Mesendoderm (in vitro differentiated cells): Measurements from ENCODE around the gene DGKI. TPM values are rescaled to one million over a fixed set of nuclear protein-coding genes. Genes with fewer than 3 reads are reported as not detected.

Source experiments
- DNase-seq: peaks from one replicate; pipeline ENCODE4 v3.0.0; 2013
- H2AK5ac ChIP-seq: 2 replicates; pipeline ENCODE4 v1.6.1; 2013; ENCODE audit warnings: low read length, inconsistent platforms
- H2BK120ac ChIP-seq: 2 replicates; pipeline ENCODE4 v1.6.1; 2013; ENCODE audit warnings: low read depth, mild to moderate bottlenecking, low read length, moderate library complexity, mixed read lengths
- H2BK15ac ChIP-seq: replicated peaks from 2 replicates; pipeline ENCODE4 v1.6.1; 2013; ENCODE audit warnings: low read depth, mild to moderate bottlenecking, moderate library complexity
- H2BK5ac ChIP-seq: 2 replicates; pipeline ENCODE4 v1.6.1; 2013; ENCODE audit warnings: low read length, inconsistent platforms
- H3K18ac ChIP-seq: 2 replicates; pipeline ENCODE4 v1.6.1; 2013; ENCODE audit warnings: mild to moderate bottlenecking, low read length, mixed read lengths
- H3K23ac ChIP-seq: one replicate; pipeline ENCODE4 v1.6.1; 2013; ENCODE audit warnings: low read length
- H3K27ac ChIP-seq: 2 replicates; pipeline ENCODE4 v1.5.1; 2013; ENCODE audit warnings: low read depth, mild to moderate bottlenecking, inconsistent platforms, low read length, moderate library complexity
- H3K27me3 ChIP-seq: 2 replicates; pipeline ENCODE4 v1.6.1; 2013; ENCODE audit warnings: low read length, control low read depth, mild to moderate bottlenecking, inconsistent platforms; ENCODE audit not compliant: insufficient read depth, poor library complexity
- H3K36me3 ChIP-seq: 2 replicates; pipeline ENCODE4 v1.6.1; 2013; ENCODE audit warnings: low read length, inconsistent platforms; ENCODE audit not compliant: control insufficient read depth, insufficient read depth
- H3K4ac ChIP-seq: one replicate; pipeline ENCODE4 v1.6.1; 2013; ENCODE audit warnings: low read depth, mild to moderate bottlenecking, low read length, moderate library complexity
- H3K4me1 ChIP-seq: 2 replicates; pipeline ENCODE4 v1.6.1; 2013; ENCODE audit warnings: low read depth, low read length, inconsistent platforms; ENCODE audit not compliant: control insufficient read depth
- H3K4me2 ChIP-seq: 2 replicates; pipeline ENCODE4 v1.6.1; 2013; ENCODE audit warnings: low read length
- H3K4me3 ChIP-seq: 2 replicates; pipeline ENCODE4 v1.5.1; 2013; ENCODE audit warnings: mild to moderate bottlenecking, low read length
- H3K56ac ChIP-seq: one replicate; pipeline ENCODE4 v1.6.1; 2013; ENCODE audit warnings: low read length
- H3K79me1 ChIP-seq: 2 replicates; pipeline ENCODE4 v1.6.1; 2013; ENCODE audit warnings: low read length, inconsistent platforms
- H3K79me2 ChIP-seq: 2 replicates; pipeline ENCODE4 v1.6.1; 2013; ENCODE audit warnings: mild to moderate bottlenecking, low read length; ENCODE audit not compliant: control insufficient read depth, insufficient read depth
- H3K9ac ChIP-seq: 2 replicates; pipeline ENCODE4 v1.6.1; 2013; ENCODE audit warnings: low read length, inconsistent platforms
- H4K5ac ChIP-seq: one replicate; pipeline ENCODE4 v1.6.1; 2013; ENCODE audit warnings: low read length
- H4K8ac ChIP-seq: one replicate; pipeline ENCODE4 v1.6.1; 2013; ENCODE audit warnings: low read depth, mild to moderate bottlenecking, control low read depth, low read length, moderate library complexity
- WGBS: extraction: QIAGEN DNeasy Blood & Tissue Kit; methylation state at CpG from one replicate; pipeline ENCODE4 v1.1.7; 2013; ENCODE audit warnings: low lambda C conversion rate, missing lambda C conversion rate; ENCODE audit not compliant: insufficient coverage; ENCODE audit errors: extremely low coverage; 5-methylcytosine and 5-hydroxymethylcytosine counted together
- polyA plus RNA-seq, 2 experiments: library from polyadenylated mRNA; stranded (reverse); fragments of 200-250 nt; gene quantifications; one replicate each; pipeline ENCODE4 v1.2.3, GENCODE V29; 2013

Gene DGKI
- polyA plus RNA-seq (2013, experiment 1 of 2): 0.15 TPM
- 0.22 TPM for polyA plus RNA-seq (2013, experiment 2 of 2)

- Histone ChIP-seq H3K4me3 (no peak within 1 kb of the TSS), H3K36me3 (no peaks in the 10 kb centered on the region), H3K27me3 (peaks cover 11% of the 10 kb centered on the region), H3K79me1 (no peaks in the 10 kb centered on the region), H2AK5ac (no peak within 1 kb of the TSS), H3K4me2 (peak within 1 kb of the TSS; percentile 61), H4K5ac (no peak within 1 kb of the TSS), H3K23ac (no peak within 1 kb of the TSS), H3K79me2 (no peaks in the 10 kb centered on the region), H3K18ac (no peak within 1 kb of the TSS), H3K4me1 (no peaks in the 10 kb centered on the region), H4K8ac (no peak within 1 kb of the TSS), H3K56ac (peak within 1 kb of the TSS; percentile 37), H2BK5ac (no peak within 1 kb of the TSS), H3K4ac (no peak within 1 kb of the TSS), H3K9ac (peak within 1 kb of the TSS; percentile 46), H2BK15ac (no peak within 1 kb of the TSS), H3K27ac (no peak within 1 kb of the TSS), H2BK120ac (no peak within 1 kb of the TSS)
- whole genome bisulfite sequencing: no CpG with 5 or more reads among the region's 66 CpGs
- peak; percentile 64 for DNase-seq
Measured at GRCh38 chr7:137846827-137847567, at the start of gene DGKI. Gene DGKI, minus strand, starts transcription at chr7:137846974.

GRCh38 chr7:137895301-137896221 is 48.8 kb upstream of the DGKI start:
- H3K27me3 ChIP-seq: no peaks in the 10 kb centered on the region
- no peak overlapping the region for H3K4ac ChIP-seq
- no peak overlapping the region for H4K8ac ChIP-seq
- no peak overlapping the region for H2BK15ac ChIP-seq
- DNase-seq: peak; percentile 32
- H3K23ac ChIP-seq: no peak overlapping the region
- H3K9ac ChIP-seq: no peak overlapping the region
- no peak overlapping the region for H2AK5ac ChIP-seq
- no peak overlapping the region for H2BK120ac ChIP-seq
- no peak overlapping the region for H3K56ac ChIP-seq
- no peak overlapping the region for H2BK5ac ChIP-seq
- no peak overlapping the region for H4K5ac ChIP-seq
- no peak overlapping the region for H3K4me2 ChIP-seq
- H3K4me1 ChIP-seq: peaks cover 2% of the 10 kb centered on the region
- H3K79me2 ChIP-seq: no peaks in the 10 kb centered on the region
- peaks cover 2% of the 10 kb centered on the region for H3K79me1 ChIP-seq
- no peak overlapping the region for H3K4me3 ChIP-seq
- no peak overlapping the region for H3K18ac ChIP-seq
- no peak overlapping the region for H3K27ac ChIP-seq
- H3K36me3 ChIP-seq: peaks cover 7% of the 10 kb centered on the region
- WGBS: no CpG with 5 or more reads among the region's 8 CpGs

GRCh38 chr7:137893143-137893742 is 46.5 kb upstream of the DGKI start:
- Histone ChIP-seq H3K56ac (no peak overlapping the region), H3K18ac (no peak overlapping the region), H3K4me1 (no peaks in the 10 kb centered on the region), H4K8ac (no peak overlapping the region), H3K36me3 (peaks cover 3% of the 10 kb centered on the region), H3K27me3 (no peaks in the 10 kb centered on the region), H2AK5ac (no peak overlapping the region), H3K79me1 (no peaks in the 10 kb centered on the region), H3K79me2 (no peaks in the 10 kb centered on the region), H3K4ac (no peak overlapping the region), H3K4me2 (no peak overlapping the region), H2BK120ac (no peak overlapping the region), H4K5ac (no peak overlapping the region), H2BK15ac (no peak overlapping the region), H3K23ac (no peak overlapping the region), H3K9ac (no peak overlapping the region), H3K27ac (no peak overlapping the region), H3K4me3 (no peak overlapping the region), H2BK5ac (no peak overlapping the region)
- DNase-seq: no peak

- no peak overlapping the region for H2BK120ac ChIP-seq
- H3K18ac ChIP-seq: no peak overlapping the region
- DNase-seq: no peak
- H3K4me2 ChIP-seq: no peak overlapping the region
- no peak overlapping the region for H2BK15ac ChIP-seq
- no peak overlapping the region for H4K5ac ChIP-seq
- no peak overlapping the region for H4K8ac ChIP-seq
- H3K27ac ChIP-seq: no peak overlapping the region
- H3K4me1 ChIP-seq: no peaks in the 10 kb centered on the region
- H3K36me3 ChIP-seq: peaks cover 3% of the 10 kb centered on the region
- no peak overlapping the region for H3K9ac ChIP-seq
- H2AK5ac ChIP-seq: no peak overlapping the region
- no peaks in the 10 kb centered on the region for H3K79me1 ChIP-seq
- H3K4ac ChIP-seq: no peak overlapping the region
- H3K27me3 ChIP-seq: no peaks in the 10 kb centered on the region
- H3K56ac ChIP-seq: no peak overlapping the region
- no peak overlapping the region for H3K4me3 ChIP-seq
- no CpG with 5 or more reads among the region's 4 CpGs for WGBS
- no peak overlapping the region for H2BK5ac ChIP-seq
- H3K23ac ChIP-seq: no peak overlapping the region
- H3K79me2 ChIP-seq: no peaks in the 10 kb centered on the region
Measured at GRCh38 chr7:137891016-137891655, 44.4 kb upstream of the DGKI start.

GRCh38 chr7:137890449-137890921 is 43.7 kb upstream of the DGKI start:
- DNase-seq: no peak
- no peak overlapping the region for H3K23ac ChIP-seq
- no peak overlapping the region for H4K8ac ChIP-seq
- no peaks in the 10 kb centered on the region for H3K4me1 ChIP-seq
- no peak overlapping the region for H2AK5ac ChIP-seq
- H3K79me1 ChIP-seq: no peaks in the 10 kb centered on the region
- H3K4me3 ChIP-seq: no peak overlapping the region
- no peak overlapping the region for H3K18ac ChIP-seq
- no peak overlapping the region for H2BK120ac ChIP-seq
- H3K4ac ChIP-seq: no peak overlapping the region
- no peak overlapping the region for H2BK15ac ChIP-seq
- H3K36me3 ChIP-seq: peaks cover 3% of the 10 kb centered on the region
- no peak overlapping the region for H3K56ac ChIP-seq
- H4K5ac ChIP-seq: no peak overlapping the region
- H3K27me3 ChIP-seq: no peaks in the 10 kb centered on the region
- H3K9ac ChIP-seq: no peak overlapping the region
- WGBS: no CpG with 5 or more reads among the region's 3 CpGs
- no peaks in the 10 kb centered on the region for H3K79me2 ChIP-seq
- no peak overlapping the region for H2BK5ac ChIP-seq
- H3K4me2 ChIP-seq: no peak overlapping the region
- no peak overlapping the region for H3K27ac ChIP-seq
